Thoracic aorta (tissue), 2 donors: ENCODE measurements around the gene TBC1D24. TPM values are rescaled to one million over a fixed set of nuclear protein-coding genes. Genes with fewer than 3 reads are reported as not detected.

ENCODE experiments used
- ATAC-seq: fragments of 150-250 bp; one replicate; pipeline ENCODE4 v1.8.0; 2017; ENCODE audit warnings: low read depth; ENCODE audit not compliant: insufficient number of reproducible peaks, low FRiP score
- DNase-seq: peaks from one replicate; pipeline ENCODE4 v3.0.0-alpha.2; 2020; ENCODE audit warnings: low spot score
- H3K27ac ChIP-seq, 2 donors: fragments of 200-600 bp; sonication (generic); 1 replicate in 1 of 2; 2 replicates in 1 of 2; pipeline ENCODE4 v1.5.1; 2016; ENCODE audit warnings: mild to moderate bottlenecking in 2 of 2, moderate library complexity in 2 of 2
- H3K27me3 ChIP-seq: fragments of 200-600 bp; sonication (generic); replicated peaks from 2 replicates; pipeline ENCODE4 v1.6.0; 2016; ENCODE audit warnings: mild to moderate bottlenecking; ENCODE audit not compliant: insufficient read depth
- H3K36me3 ChIP-seq: fragments of 200-600 bp; sonication (generic); one replicate; pipeline ENCODE4 v1.5.1; 2016
- H3K4me1 ChIP-seq, 2 donors: fragments of 200-600 bp; sonication (generic); 1 replicate in 1 of 2; 2 replicates in 1 of 2; pipeline versions ENCODE4 v1.5.1 to v1.6.0; 2016; ENCODE audit warnings: low read depth in 2 of 2, mild to moderate bottlenecking in 1 of 2; ENCODE audit not compliant: control insufficient read depth in 1 of 2
- H3K4me3 ChIP-seq: fragments of 200-600 bp; sonication (generic); 2 replicates; pipeline ENCODE4 v1.5.1; 2016; ENCODE audit warnings: mild to moderate bottlenecking
- H3K9me3 ChIP-seq: fragments of 200-600 bp; sonication (generic); 2 replicates; pipeline ENCODE4 v1.5.1; 2016
- total RNA-seq, 2 donors: library from RNA; depleted of rRNA; stranded (reverse); fragments of >200 nt; gene quantifications; one replicate each; pipeline versions ENCODE4 v1.1.0 to v1.2.3, GENCODE V29; 2016
- TF ChIP-seq, protein P1 (sequence below): fragments of 200-600 bp; sonication (generic); IDR thresholded peaks from one replicate; pipeline ENCODE4 v1.5.1; 2019; ENCODE audit warnings: antibody characterized with exemption

TBC1D24 gene
- total RNA-seq, 2 donors from 2014 or later = 14.5 to 15.0 TPM

DNA sequence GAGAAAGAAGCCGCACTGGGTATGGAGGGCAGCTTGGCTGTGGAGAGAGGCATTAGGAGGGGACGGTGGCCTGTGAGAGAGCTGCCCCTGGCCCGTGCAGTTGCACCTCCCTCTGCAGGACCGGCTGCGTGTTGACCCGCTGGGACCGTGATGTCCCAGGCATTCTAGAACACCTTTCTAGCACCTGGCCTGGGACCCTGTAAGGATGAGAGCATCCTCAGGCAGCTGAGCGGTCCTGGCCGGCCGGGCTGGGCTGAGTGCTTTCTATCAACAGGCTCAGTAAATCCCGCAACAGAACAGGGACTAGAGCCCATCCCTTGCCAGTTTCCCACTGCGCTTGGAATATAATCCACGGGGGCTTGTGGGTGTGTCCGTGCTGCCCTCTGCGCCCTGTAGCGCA is 14.7 kb downstream of the TBC1D24 start:
- DNase-seq = no peak
- Histone ChIP-seq H3K27me3 (no peaks in the 10 kb centered on the region), H3K36me3 (no peaks in the 10 kb centered on the region), H3K9me3 (no peaks in the 10 kb centered on the region), H3K4me3 (no peak overlapping the region), H3K4me1 (peaks cover 0 to 7% of the 10 kb centered on the region in 2 donors), H3K27ac (no peak overlapping the region)
- TF ChIP-seq, protein P1, sequence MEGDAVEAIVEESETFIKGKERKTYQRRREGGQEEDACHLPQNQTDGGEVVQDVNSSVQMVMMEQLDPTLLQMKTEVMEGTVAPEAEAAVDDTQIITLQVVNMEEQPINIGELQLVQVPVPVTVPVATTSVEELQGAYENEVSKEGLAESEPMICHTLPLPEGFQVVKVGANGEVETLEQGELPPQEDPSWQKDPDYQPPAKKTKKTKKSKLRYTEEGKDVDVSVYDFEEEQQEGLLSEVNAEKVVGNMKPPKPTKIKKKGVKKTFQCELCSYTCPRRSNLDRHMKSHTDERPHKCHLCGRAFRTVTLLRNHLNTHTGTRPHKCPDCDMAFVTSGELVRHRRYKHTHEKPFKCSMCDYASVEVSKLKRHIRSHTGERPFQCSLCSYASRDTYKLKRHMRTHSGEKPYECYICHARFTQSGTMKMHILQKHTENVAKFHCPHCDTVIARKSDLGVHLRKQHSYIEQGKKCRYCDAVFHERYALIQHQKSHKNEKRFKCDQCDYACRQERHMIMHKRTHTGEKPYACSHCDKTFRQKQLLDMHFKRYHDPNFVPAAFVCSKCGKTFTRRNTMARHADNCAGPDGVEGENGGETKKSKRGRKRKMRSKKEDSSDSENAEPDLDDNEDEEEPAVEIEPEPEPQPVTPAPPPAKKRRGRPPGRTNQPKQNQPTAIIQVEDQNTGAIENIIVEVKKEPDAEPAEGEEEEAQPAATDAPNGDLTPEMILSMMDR = no peak
- ATAC-seq = no peak

- Histone ChIP-seq H3K36me3 (no peaks in the 10 kb centered on the region), H3K27me3 (no peaks in the 10 kb centered on the region), H3K27ac (no peak overlapping the region), H3K9me3 (no peaks in the 10 kb centered on the region), H3K4me3 (no peak overlapping the region), H3K4me1 (peaks cover 0 to 7% of the 10 kb centered on the region in 2 donors)
- TF ChIP-seq, protein P1 = no peak
- DNase-seq = no peak
- no peak for ATAC-seq
These were observed 15.5 kb downstream of the TBC1D24 start for GRCh38 chr16:2490190-2491105.

DNA sequence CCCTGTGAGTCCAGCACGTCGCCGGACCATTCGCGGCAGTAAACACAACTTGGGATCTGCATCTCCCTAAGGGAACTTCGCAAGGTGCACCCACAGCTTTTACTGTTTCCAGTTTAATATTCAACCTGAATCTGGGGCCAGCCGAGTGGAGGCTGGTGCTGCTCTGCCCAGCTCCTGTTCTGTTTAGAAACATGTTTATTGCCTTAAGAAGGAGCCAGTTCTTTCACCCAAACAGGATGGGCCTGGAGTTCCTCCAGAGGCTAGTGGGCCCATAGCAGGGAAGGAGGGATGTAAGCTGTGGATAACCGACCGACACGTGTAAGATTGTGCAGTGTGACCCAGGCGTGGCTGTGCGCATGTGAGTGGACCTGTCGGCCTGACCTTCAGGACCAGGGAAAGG is 17.4 kb downstream of the TBC1D24 start:
- TF ChIP-seq, protein P1 = no peak
- Histone ChIP-seq H3K27ac (no peak overlapping the region), H3K9me3 (no peaks in the 10 kb centered on the region), H3K36me3 (no peaks in the 10 kb centered on the region), H3K4me3 (no peak overlapping the region), H3K4me1 (peaks cover 4 to 13% of the 10 kb centered on the region in 2 donors), H3K27me3 (no peaks in the 10 kb centered on the region)
- DNase-seq (no peak), ATAC-seq (no peak)

GRCh38 chr16:2493605-2494004 is 18.7 kb downstream of the TBC1D24 start:
- H3K4me3 ChIP-seq = no peak overlapping the region
- no peaks in the 10 kb centered on the region for H3K27me3 ChIP-seq
- H3K36me3 ChIP-seq = no peaks in the 10 kb centered on the region
- ATAC-seq (no peak), DNase-seq (no peak)
- TF ChIP-seq, protein P1 = no peak
- no peak overlapping the region for H3K27ac ChIP-seq
- no peaks in the 10 kb centered on the region for H3K9me3 ChIP-seq
- peaks cover 16 to 26% of the 10 kb centered on the region in 2 donors for H3K4me1 ChIP-seq

GRCh38 chr16:2494616-2495015 is 19.7 kb downstream of the TBC1D24 start:
- DNase-seq (no peak), ATAC-seq (no peak)
- Histone ChIP-seq H3K36me3 (no peaks in the 10 kb centered on the region), H3K4me1 (peaks cover 21 to 36% of the 10 kb centered on the region in 2 donors), H3K27ac (no peak overlapping the region), H3K4me3 (no peak overlapping the region), H3K27me3 (no peaks in the 10 kb centered on the region), H3K9me3 (no peaks in the 10 kb centered on the region)
- TF ChIP-seq, protein P1 = no peak
